Measurements from ENCODE around the gene SNHG17. TPM values are rescaled to one million over a fixed set of nuclear protein-coding genes. Genes with fewer than 3 reads are reported as not detected.
A peak's percentile ranks its signal among the peaks of the same experiment; 100 is the strongest.

Gene SNHG17
- total and polyA plus RNA-seq, 8 donors: 12.8 to 38.7 (median 17.0) TPM

DNA sequence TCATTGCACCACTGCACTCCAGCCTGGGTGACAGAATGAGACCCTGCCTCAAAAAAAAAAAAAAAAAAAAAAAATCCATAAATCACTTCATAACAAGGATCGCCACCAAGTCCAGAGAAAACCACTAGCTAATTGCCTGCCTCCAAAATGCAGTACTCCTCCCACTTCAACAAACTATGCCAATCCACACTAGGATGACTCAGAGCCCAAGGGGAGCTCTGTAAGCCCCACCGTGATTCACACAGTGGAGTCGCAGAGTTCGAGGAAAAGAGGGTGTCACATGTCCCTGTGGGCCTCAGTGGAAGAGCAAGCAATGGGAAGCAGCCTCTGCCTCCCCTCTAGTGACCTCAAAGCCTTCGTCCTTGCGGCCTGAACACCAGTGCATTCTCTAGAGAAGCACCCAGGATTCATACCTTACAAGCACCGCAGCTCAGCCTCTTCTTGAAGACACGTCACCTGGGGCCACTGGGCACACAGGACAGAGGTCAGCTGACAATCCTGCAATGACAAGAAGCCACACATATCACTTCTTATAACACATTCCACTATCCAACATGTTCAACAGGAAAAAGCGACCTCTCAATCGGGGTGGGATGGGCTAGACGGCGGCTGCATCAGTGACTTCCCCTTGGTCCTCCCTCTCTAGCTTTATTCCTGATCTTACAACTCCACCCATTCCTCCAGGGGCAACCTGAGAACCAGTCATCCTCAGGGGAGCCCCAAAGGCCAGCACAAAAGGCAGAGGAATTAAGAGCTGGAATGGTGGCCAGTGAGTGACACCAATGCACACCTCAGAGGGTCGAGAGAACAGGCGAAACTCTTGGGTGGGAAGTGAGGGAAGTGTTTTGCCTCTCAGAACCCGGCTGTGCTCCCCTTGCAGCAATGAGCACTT lies 8.9 kb downstream of the SNHG17 start:
- no peak for DNase-seq
- H3K27me3 ChIP-seq: no peaks in the 10 kb centered on the region
- no peaks in the 10 kb centered on the region for H3K4me1 ChIP-seq
- intact Hi-C loops (cut with DNase I): no loop called here
- no peaks in the 10 kb centered on the region for H3K9me3 ChIP-seq
- H3K36me3 ChIP-seq: peaks cover 24 to 76% (median 66%) of the 10 kb centered on the region in 3 donors
- H3K4me3 ChIP-seq: no peak overlapping the region
- H3K27ac ChIP-seq: no peak overlapping the region
- 87 to 88% methylated on average over 15 of the region's 15 CpGs for WGBS, 2 donors
- peak in 2 of 4 donors; percentile 27 to 34 for ATAC-seq
- FAIRE-seq: no peak
- TF ChIP-seq, protein P1, sequence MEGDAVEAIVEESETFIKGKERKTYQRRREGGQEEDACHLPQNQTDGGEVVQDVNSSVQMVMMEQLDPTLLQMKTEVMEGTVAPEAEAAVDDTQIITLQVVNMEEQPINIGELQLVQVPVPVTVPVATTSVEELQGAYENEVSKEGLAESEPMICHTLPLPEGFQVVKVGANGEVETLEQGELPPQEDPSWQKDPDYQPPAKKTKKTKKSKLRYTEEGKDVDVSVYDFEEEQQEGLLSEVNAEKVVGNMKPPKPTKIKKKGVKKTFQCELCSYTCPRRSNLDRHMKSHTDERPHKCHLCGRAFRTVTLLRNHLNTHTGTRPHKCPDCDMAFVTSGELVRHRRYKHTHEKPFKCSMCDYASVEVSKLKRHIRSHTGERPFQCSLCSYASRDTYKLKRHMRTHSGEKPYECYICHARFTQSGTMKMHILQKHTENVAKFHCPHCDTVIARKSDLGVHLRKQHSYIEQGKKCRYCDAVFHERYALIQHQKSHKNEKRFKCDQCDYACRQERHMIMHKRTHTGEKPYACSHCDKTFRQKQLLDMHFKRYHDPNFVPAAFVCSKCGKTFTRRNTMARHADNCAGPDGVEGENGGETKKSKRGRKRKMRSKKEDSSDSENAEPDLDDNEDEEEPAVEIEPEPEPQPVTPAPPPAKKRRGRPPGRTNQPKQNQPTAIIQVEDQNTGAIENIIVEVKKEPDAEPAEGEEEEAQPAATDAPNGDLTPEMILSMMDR (IDR thresholded peaks at IDR 0.05): no peak

DNA sequence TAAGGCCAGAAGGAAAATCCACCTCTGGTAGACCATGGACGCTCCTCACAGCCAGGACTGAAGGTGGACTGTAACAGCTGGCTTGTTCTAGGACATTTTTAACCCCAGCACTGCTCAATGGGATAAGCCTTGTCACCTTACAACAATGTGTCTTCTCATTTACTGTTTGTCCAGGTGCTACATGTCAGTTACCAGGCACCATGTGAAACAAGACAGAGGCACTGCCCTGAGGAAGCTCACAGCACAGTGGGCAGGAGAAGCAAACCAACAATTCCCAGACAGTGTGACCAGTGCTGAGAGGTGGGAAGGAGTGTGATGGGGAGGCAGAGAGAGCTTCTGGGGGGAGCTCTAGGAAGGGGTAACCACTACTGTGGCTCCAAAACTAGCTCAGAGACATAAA lies 10.7 kb downstream of the SNHG17 start:
- no peaks in the 10 kb centered on the region for H3K27me3 ChIP-seq
- TF ChIP-seq, protein P1 (IDR thresholded peaks at IDR 0.05): no peak
- no peaks in the 10 kb centered on the region for H3K9me3 ChIP-seq
- no peak overlapping the region for H3K27ac ChIP-seq
- FAIRE-seq: no peak
- ATAC-seq: no peak
- no peaks in the 10 kb centered on the region for H3K4me1 ChIP-seq
- DNase-seq: no peak
- intact Hi-C loops (cut with DNase I): no loop called here
- 92 to 96% methylated on average over 1 of the region's 1 CpG for WGBS, 2 donors
- H3K4me3 ChIP-seq: no peak overlapping the region
- H3K36me3 ChIP-seq: peaks cover 17 to 77% (median 67%) of the 10 kb centered on the region in 3 donors

DNA sequence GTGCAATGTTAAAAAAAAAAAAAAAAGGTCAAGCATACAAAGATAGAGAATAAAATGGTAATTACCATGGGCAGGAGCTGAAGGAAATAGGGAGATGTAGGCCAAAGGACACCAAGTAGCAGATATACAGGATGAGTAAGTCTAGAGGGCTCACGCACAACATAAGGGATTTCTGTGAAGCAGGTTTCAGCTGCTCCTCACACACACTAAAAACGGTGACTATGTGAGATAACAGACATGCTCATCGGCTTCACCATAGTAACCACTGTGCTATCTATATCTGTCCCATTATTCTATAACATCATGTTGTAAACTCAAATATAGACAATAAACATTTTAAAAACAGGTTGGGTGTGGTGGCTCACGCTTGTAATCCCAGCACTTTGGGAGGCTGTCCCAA lies 11.6 kb downstream of the SNHG17 start:
- ATAC-seq: no peak
- intact Hi-C loops (cut with DNase I): no loop called here
- no peak for DNase-seq

DNA sequence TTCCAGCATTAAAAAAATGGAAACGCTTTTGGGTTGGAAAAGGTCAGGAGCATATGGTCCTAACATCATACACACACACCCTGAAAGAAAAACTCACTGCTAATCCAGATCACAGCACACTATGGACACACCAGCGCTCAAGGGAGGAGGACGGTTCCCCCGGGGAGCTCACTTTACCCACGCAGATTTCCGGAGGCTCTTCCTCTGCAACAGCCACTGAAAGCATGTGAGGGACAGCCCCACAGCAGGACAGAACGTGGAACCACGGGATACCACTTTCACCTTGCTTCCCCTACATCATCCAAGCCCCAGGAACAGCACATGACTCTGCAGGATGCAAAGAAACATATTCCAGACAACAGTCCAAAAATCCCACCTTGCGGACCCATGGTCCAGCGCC lies 13.2 kb downstream of the SNHG17 start:
- FAIRE-seq (no peak), ATAC-seq (no peak)
- peaks cover 6 to 59% (median 48%) of the 10 kb centered on the region in 3 donors for H3K36me3 ChIP-seq

More for the DNA sequence above, 11.6 kb downstream of the SNHG17 start:
- TF ChIP-seq, protein P1 (IDR thresholded peaks at IDR 0.05): no peak
- Histone ChIP-seq H3K27ac (no peak overlapping the region), H3K4me1 (no peaks in the 10 kb centered on the region), H3K9me3 (no peaks in the 10 kb centered on the region), H3K36me3 (peaks cover 15 to 75% (median 59%) of the 10 kb centered on the region in 3 donors), H3K27me3 (no peaks in the 10 kb centered on the region), H3K4me3 (no peak overlapping the region)
- 82 to 88% methylated on average over 4 of the region's 4 CpGs for WGBS, 2 donors
- no peak for FAIRE-seq

More for the DNA sequence above, 13.2 kb downstream of the SNHG17 start:
- H3K27ac ChIP-seq: no peak overlapping the region
- intact Hi-C loops (cut with DNase I): no loop called here
- H3K4me3 ChIP-seq: no peak overlapping the region
- no peaks in the 10 kb centered on the region for H3K27me3 ChIP-seq
- 90 to 94% methylated on average over 10 of the region's 10 CpGs for WGBS, 2 donors
- no peaks in the 10 kb centered on the region for H3K9me3 ChIP-seq
- DNase-seq: no peak
- H3K4me1 ChIP-seq: no peaks in the 10 kb centered on the region
- TF ChIP-seq, protein P1 (IDR thresholded peaks at IDR 0.05): no peak

Measured in pancreas (tissue), 10 donors.